HG03039 (cell line): Measurements from ENCODE around the gene HYKK.
"Not testable (repeated sequence)": the region's sequence is repeated elsewhere in the genome, so short reads cannot be mapped to it uniquely, and the experiment has no call there.

Experiments used
- ATAC-seq: cut with Tn5 transposase; IDR thresholded peaks from one replicate; pipeline ENCODE4 v1.9.1; 2021; ENCODE audit warnings: mild to moderate bottlenecking, moderate library complexity; ENCODE audit not compliant: unreplicated experiment

Gene HYKK, protein sequence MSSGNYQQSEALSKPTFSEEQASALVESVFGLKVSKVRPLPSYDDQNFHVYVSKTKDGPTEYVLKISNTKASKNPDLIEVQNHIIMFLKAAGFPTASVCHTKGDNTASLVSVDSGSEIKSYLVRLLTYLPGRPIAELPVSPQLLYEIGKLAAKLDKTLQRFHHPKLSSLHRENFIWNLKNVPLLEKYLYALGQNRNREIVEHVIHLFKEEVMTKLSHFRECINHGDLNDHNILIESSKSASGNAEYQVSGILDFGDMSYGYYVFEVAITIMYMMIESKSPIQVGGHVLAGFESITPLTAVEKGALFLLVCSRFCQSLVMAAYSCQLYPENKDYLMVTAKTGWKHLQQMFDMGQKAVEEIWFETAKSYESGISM

DNA sequence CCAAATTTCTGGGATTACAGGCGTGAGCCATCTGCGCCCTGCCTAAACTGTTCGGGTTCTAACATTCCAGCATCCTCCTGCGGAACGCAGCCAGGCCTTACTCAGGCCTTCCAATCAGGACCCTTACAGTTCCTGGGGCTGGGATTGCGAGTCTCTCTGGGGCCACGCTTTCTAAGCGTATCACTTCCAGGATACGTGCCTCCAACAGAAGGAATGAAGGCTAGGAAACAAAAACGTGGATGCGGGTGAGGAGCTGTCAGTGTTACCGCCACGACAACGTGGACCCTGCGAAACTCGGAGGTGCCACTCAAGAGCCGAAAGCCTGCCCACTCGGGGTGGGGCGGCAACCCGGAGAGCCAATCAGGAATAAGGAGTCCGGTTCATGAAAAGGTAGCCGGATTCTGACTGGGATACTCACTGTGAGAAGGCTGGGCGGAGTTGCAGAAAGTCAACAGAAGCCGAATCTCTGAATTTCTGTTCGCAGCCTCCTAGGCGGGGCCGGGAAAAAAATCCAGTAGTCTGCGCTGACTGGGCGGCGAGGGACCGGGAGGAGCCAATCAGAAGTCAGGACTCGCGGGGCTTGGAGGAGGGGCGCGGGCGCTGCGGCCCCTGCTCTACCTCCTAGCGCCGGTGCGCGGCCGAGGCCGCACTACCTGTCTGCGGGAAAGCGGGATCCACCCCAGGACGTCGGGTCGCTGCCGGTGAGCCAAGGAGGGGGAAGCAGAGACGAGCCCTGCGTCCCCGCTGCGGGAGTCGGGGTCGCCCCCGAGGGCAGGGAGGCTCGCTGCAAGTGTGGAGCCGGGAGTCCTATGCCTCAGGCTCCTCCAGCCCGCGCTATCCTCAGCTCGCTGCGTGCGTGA, at the start of gene HYKK:
TSS of gene HYKK (plus strand) at position 607 of the 860 bp plus-strand sequence. CDS start 5,512 bp downstream, outside the sequence.
- peak; percentile 73 for ATAC-seq

GRCh38 chr15:78460737-78461136, 46.6 kb upstream of the HYKK start:
- ATAC-seq: no peak

DNA sequence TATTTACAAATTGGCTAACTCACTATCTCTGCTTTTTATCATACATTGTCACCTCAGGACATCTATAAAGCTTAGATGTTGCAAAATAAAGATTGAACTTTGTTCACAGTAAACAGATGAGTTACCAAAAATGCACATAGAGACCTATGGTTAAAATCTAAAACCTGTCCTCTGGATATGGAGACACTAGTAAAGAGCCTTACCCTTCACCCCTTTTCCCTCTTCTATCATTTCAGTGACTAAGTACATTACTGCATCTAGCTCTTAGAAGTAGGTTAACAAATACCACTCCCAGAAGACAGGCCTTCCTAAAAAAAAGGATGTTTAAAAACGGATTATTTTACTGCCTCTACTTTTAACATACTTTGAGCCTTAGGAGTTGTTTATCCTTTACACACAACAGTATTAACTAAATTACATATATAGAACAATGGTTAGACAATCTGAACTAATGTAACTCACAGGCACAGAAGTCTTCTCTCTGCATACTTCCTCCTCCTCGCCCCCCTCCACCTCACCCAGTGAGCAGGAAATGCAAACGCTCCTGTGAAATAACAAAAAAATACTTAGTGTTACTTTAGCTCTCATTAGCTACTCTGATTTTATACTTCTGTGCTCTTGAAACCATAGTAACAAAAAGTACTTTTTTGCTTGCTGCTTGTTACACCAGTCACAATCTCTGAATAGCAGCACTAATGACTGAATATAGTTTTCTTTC, 46.0 kb upstream of the HYKK start:
- no peak for ATAC-seq

GRCh38 chr15:78469031-78469430, 38.3 kb upstream of the HYKK start:
- no peak for ATAC-seq

GRCh38 chr15:78477295-78477694, 30.1 kb upstream of the HYKK start:
- ATAC-seq: no peak

GRCh38 chr15:78479650-78480049, 27.7 kb upstream of the HYKK start:
- no peak for ATAC-seq

DNA sequence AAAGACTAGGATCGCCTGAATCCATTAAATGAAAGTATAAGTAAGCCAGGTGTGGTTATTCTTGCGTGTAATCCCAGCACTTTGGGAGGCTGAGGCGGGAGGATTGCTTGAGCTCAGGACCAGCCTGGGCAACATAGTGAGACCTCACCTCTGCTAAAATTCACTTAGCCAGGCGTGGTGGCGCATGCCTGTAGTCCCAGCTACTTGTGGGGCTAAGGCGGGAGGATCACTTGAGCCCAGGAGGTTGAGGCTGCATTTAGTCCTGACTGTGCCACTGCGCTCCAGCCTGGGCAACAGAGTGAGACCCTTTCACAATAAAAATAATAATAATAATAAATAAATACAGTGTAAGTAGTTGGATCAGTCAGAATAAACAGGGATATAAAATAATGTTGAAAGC, 25.5 kb upstream of the HYKK start:
- ATAC-seq: no peak

DNA sequence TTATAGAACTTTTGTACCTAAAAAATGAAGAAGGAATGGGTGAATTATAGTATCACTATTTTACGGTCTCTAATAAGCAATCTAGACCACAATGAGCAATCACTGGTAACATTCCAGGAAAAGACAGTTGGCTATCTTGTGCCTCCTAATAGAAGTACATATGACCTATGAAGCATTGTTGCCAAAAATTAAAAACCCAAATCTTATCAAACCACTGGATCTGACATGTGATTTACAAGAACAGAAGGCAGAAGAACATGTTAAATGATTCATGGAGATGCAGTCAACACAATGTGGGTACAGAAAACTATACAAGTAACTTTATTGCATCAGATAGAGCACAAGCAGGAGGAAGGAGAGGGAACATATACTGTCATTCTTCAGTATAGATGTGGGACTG, 14.5 kb upstream of the HYKK start:
- ATAC-seq: no peak

GRCh38 chr15:78501857-78502256, 5.5 kb upstream of the HYKK start:
- no peak for ATAC-seq

GRCh38 chr15:78502641-78503040, 4.7 kb upstream of the HYKK start:
- no peak for ATAC-seq

DNA sequence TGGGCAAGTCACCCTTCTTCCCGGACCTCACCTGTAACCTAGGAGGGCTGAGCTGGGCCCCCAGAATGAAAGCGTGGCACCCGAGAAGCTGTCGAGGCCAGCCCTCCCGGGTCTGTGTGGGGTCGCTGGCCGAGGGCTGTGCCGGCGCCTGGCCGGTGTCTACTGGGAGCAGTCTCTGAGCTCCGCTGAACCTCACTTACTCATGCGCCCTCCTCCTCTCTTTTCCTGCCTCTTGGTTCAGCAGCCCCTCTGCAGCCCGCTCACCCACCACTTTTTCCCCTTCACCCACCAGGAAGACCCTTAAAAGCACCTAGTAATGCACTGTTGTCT, 419 bp downstream of the HYKK start:
- no peak for ATAC-seq

DNA sequence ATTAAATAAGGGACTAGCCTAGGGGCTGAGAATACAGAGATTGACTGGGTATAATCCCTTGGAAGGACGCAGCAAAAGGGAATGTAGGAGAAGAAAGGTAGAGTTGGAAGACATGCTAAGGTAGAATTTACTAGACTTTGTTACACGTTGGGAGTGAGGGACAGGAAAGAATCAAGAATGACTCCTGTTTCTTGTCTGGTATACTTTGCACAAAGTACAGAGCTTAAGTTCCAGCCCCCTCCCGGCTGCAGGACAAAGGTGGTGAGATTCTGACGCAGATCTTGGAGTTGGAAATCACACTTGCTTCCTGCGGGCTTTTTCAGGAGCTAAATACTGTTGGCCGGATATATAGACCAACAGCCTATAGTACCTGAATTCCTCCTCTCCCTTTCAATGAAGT, 895 bp downstream of the HYKK start:
- ATAC-seq: no peak

DNA sequence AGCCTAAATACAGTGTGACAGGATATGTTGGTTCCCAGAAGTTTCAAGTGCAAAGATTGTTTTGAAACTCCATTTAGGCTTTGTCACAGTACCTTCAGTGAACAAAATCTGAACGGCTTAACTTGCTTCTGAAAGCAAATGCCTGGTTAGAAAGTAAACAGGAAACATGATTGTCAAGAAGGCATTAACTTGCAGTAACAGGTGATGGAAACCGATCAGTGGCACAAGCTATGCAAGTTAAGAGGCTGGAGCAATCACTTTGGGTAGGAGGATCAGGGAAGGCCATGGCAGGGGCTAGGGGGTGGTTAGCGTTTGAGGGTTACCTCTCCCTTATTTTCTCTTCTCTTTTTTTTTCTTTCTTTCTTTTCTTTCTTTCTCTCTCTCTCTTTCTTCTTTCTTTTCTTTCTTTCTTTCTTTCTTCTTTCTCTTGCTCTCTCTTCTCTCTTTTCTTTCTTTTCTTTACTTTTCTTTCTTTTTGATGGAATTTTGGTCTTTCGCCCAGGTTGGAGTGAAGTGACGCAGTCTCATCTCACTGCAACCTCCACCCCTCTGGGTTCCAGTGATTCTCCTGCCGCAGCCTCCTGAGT, 2.4 kb downstream of the HYKK start:
- no peak for ATAC-seq

- not testable (repeated sequence) for ATAC-seq
These were observed 12.7 kb downstream of the HYKK start for GRCh38 chr15:78520035-78520434.

GRCh38 chr15:78524230-78524629, 16.9 kb downstream of the HYKK start:
- ATAC-seq: no peak

- no peak for ATAC-seq
These were observed 19.9 kb downstream of the HYKK start for GRCh38 chr15:78527325-78527724.

DNA sequence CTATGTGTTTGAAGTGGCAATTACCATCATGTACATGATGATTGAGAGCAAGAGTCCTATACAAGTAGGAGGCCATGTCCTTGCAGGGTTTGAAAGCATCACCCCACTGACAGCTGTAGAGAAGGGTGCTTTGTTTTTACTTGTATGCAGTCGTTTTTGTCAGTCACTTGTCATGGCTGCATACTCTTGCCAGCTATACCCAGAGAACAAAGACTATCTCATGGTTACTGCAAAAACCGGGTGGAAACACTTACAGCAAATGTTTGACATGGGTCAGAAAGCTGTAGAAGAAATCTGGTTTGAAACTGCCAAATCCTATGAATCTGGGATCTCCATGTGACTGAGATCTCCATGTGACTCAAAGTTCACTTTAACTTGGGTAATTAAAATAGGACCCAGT, 26.0 kb downstream of the HYKK start:
- ATAC-seq: no peak

- no peak for ATAC-seq
These were observed 28.8 kb downstream of the HYKK start for GRCh38 chr15:78536134-78536533.

DNA sequence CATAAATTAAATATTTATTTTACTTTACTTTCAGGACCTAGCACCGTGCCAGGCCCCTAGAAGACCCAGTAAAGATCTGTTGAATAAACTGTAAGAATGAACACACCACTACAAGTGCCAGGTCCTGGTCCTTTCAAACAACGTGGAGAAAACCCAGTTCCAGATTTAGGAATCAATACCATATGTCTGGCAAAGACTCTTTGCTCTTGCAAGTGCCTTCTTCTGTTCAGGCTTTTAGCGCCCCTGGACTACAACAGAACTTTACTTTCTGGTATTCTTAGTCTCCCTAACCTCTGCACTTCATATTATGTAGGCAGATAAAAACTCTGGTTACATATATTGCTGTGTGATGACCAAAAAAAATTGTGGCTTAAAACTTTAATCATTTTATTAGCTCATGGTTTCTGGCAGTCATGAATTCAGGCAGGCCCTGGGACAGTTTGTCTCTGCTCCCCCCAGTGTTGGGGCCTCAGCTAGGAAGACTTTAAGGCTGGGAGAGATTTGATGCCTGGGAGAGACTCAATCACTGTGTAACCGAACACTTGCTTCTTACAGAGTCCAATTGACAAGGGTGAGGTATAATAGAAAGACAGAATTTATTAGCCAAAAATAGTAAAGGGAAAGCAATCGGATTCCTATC, 30.0 kb downstream of the HYKK start:
- no peak for ATAC-seq

- no peak for ATAC-seq
These were observed 31.0 kb downstream of the HYKK start for GRCh38 chr15:78538358-78538757.
